ENCODE results near the gene TMEM109.
A peak's percentile ranks its signal among the peaks of the same experiment; 100 is the strongest.

Gene TMEM109

GRCh38 chr11:60912223-60912850 is 1.6 kb upstream of the TMEM109 start:
- DNase-seq, result no peak

DNA sequence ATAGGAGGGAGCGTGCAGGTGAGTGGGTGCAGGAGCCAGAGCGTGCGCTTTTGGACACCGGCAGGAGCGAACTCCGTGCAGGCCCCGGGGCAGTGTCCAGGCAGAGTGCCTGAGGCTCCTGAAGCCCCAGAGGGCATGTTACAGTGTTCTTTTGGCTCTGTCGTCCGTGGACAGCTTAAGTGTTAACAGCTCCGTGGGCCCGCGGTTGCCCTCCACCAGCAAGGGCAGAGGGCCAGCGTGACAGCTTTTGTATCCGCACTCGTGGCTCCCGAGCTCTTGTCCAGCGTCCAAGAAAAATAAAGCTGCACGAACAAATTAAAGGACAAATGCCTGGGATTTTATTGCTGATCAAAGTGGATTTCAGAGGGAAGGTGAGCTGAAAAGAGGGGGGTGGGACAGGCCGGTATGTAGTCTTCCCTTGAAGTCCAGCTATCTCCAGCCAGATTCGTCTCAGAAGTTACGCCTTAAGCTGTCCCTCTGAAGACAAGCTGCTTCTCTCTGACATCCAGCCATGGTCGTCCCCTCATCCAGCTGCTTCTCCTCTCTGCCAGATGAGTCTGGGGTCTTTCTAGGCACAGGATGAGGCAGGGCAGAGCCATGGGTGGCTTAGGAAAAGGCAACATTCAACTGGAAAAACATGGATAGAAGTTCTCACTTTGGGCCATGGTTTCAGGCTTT is 968 bp upstream of the TMEM109 start:
- no peak for DNase-seq

GRCh38 chr11:60914633-60915247 is 782 bp downstream of the TMEM109 start:
- peak; percentile 71 for DNase-seq

GRCh38 chr11:60915248-60915914 is 1.4 kb downstream of the TMEM109 start:
- DNase-seq, result no peak

- no peak for DNase-seq
Measured at GRCh38 chr11:60916669-60917206, 2.8 kb downstream of the TMEM109 start.

DNA sequence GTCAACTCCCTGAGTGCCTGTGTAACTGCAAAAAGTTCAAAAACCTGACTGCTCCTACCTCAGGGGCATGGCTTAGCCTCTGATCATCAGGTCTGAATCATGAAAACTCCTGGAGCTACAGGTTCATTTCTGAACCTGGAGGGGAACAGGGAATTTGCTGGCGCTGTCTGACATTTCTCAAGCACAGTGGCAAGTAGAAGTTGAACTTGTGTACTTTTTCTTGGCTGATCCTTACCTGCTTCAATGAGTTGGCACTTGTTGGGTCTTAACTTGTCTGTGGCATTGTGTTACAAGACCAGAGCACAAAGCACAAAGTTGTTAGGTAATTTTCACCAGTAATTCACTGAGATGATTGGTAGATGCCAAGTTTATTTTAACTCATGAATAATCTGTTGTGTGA is 3.3 kb downstream of the TMEM109 start:
- DNase-seq, result no peak

- no peak for DNase-seq
Measured at GRCh38 chr11:60918251-60918938, 4.4 kb downstream of the TMEM109 start.

GRCh38 chr11:60918939-60919265 is 4.9 kb downstream of the TMEM109 start:
- DNase-seq, result no peak

- no peak for DNase-seq
Measured at GRCh38 chr11:60919320-60919719, 5.4 kb downstream of the TMEM109 start.

GRCh38 chr11:60919956-60920355 is 6.0 kb downstream of the TMEM109 start:
- DNase-seq, result no peak

- DNase-seq, result no peak
Measured at GRCh38 chr11:60921259-60921658, 7.3 kb downstream of the TMEM109 start.

GRCh38 chr11:60921777-60922335 is 7.9 kb downstream of the TMEM109 start:
- no peak for DNase-seq

GRCh38 chr11:60922906-60923305 is 8.9 kb downstream of the TMEM109 start:
- no peak for DNase-seq

DNA sequence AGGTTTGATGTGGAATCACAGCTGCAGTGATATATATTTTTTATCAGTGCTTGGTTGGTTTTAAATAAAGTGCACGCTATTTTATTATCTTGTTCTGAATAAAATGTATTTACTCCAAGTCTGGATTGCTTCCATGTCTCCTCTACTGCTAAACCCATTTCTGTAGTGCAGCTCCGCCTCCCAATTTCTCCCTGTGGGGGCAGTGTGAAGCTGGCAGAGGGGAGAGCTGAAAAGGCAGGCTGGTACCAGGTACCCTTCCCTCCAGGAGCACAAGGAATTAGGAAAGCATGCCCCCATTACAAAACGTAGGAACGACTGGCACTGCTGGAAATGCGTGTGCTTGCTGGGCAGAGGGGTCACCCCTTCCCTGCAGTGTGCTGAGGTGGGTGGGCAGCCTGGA is 9.4 kb downstream of the TMEM109 start:
- no peak for DNase-seq

GRCh38 chr11:60923800-60924109 is 9.8 kb downstream of the TMEM109 start:
- no peak for DNase-seq

- DNase-seq, result peak; percentile 86
Measured at GRCh38 chr11:60924110-60924905, 10.3 kb downstream of the TMEM109 start, which contains the start of gene TMEM132A. Gene TMEM132A (plus strand): TSS chr11:60924460. CDS start chr11:60924634, 174 bp downstream.

- no peak for DNase-seq
Measured at GRCh38 chr11:60924906-60925853, 11.2 kb downstream of the TMEM109 start.

DNA sequence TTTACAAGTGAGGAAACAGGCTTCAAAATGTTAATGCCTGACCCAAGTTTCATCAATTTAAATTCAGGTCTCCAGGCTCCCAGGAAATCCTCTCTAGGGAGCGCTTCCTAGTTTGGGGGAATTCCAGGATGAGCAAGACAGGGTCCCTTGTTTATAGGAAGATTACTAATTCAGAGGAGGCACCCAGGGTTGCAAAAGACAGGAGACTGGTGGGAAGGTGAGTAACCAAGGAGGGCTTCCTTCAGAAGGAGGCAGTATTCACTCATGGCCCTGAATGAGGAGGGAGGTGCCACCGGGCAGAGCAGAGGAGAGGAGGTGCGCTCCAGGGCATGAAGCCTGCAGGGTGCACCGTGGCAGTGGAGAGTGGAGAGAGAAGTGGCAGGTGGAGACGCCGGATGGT is 11.9 kb downstream of the TMEM109 start:
- no peak for DNase-seq

DNA sequence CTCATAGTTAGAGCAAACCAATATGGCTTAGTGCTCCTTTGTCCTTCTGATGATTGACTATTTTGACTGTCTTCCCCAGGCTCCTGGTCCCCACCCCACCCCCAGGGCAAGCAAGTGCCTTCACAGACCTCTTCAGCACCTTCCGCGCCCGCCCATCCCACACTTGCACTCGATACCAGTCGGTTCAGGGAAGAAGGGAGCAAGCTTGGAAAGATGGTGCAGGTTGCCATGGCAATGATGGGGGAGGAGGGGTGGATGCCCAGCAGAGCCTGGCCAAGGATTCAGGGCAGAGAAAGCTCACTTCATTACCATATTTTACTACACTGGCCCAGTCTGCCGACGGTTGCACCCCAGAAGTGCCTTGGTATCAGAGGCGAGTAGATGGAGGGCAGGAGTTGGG is 12.5 kb downstream of the TMEM109 start:
- DNase-seq, result no peak

DNA sequence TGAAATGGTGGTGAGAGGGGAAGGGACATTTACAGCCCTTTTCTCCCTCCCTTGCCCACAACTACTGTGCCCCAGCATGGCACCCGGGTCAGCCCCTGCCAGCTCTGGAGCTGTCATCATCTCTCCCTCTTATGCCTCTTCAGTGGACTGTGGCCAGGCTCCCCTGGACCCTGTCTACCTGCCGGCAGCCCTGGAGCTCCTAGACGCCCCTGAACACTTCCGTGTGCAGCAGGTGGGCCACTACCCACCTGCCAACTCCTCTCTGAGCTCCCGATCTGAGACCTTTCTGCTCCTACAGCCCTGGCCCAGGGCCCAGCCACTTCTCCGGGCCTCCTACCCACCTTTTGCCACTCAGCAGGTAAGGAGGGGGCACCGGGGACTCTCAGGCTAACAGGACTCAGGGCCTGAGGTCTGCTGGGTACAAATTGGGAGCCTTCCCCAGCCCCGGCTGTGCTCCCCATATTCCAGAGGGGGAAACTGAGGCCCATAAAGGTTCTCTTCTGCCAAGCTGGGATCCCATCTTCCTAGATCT is 13.2 kb downstream of the TMEM109 start:
- DNase-seq, result no peak
